PC-9 (cell line): Measurements from ENCODE around the gene CTNND2.

ENCODE experiments used
- CTCF ChIP-seq: fragments of 200-600 bp; sonication (generic); conservative IDR thresholded peaks from 2 replicates; pipeline ENCODE4 v1.6.1; 2017; ENCODE audit warnings: mixed run types, antibody characterized with exemption, mild to moderate bottlenecking, moderate library complexity
- EZH2 ChIP-seq: fragments of 200-600 bp; sonication (generic); IDR thresholded peaks from 2 replicates; pipeline ENCODE4 v1.8.0; 2017; ENCODE audit warnings: antibody characterized with exemption, low read depth

DNA sequence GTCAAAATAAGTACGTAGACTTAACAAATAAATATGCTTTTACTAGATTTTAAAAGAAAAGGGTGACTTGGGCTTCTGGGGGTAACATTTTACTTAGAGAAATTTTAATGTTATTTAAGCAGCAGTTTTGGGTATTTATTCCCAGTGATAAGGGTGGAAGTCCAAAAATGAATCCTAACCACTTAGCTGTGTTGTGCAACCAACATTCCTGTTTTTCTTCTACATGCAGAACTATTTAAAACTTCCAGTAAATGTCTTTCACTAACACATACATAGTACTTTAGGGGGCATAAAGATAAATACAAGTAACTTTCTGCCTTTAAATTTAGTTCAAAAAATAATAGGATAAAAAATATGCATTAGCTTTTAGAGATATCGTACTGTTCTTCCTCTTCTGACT, 436.7 kb downstream of the CTNND2 start:
- TF ChIP-seq CTCF (no peak), EZH2 (no peak)
